GM12878 (cell line): ENCODE data around the gene FGD3.

Experiments
- BACH1 ChIP-seq: fragments of 450-650 bp; IDR thresholded peaks from 2 replicates; pipeline ENCODE4 v1.6.1; 2017; ENCODE audit warnings: mild to moderate bottlenecking, borderline replicate concordance
- FOS ChIP-seq: IDR thresholded peaks from 3 replicates; pipeline ENCODE4 v1.6.1; 2011; ENCODE audit warnings: borderline replicate concordance; ENCODE audit not compliant: insufficient read length; ENCODE audit errors: extremely low read depth
- HSF1 ChIP-seq: fragments of 150-350 bp; IDR thresholded peaks from 2 replicates; pipeline ENCODE4 v1.6.1; 2014; ENCODE audit warnings: mild to moderate bottlenecking, low read depth, low read length
- POLR2A ChIP-seq: IDR thresholded peaks from 2 replicates; pipeline ENCODE4 v1.6.1; 2011; ENCODE audit warnings: low read depth, mild to moderate bottlenecking, low read length
- REST ChIP-seq: IDR thresholded peaks from 2 replicates; pipeline ENCODE4 v1.6.1; 2012; ENCODE audit warnings: mild to moderate bottlenecking, low read depth, low read length
- SMC3 ChIP-seq: IDR thresholded peaks from 2 replicates; pipeline ENCODE4 v1.6.1; 2011; ENCODE audit warnings: low read length, improper control_type of control experiment, borderline replicate concordance
- TF ChIP-seq, protein P1 (sequence below), 3 experiments: IDR thresholded peaks in 2 of 3; conservative IDR thresholded peaks in 1 of 3; 2 replicates each; pipeline ENCODE4 v1.5.1; 2011; ENCODE audit warnings: low read depth in 3 of 3, low read length in 3 of 3, mild to moderate bottlenecking in 3 of 3, control low read depth in 2 of 3, moderate library complexity in 2 of 3, inconsistent platforms in 1 of 3, mixed read lengths in 1 of 3; ENCODE audit not compliant: control insufficient read depth in 2 of 3, insufficient read depth in 1 of 3; ENCODE audit errors: extremely low read depth in 1 of 3

GRCh38 chr9:93027750-93028149 lies 80.4 kb downstream of the FGD3 start:
- TF ChIP-seq, protein P1, sequence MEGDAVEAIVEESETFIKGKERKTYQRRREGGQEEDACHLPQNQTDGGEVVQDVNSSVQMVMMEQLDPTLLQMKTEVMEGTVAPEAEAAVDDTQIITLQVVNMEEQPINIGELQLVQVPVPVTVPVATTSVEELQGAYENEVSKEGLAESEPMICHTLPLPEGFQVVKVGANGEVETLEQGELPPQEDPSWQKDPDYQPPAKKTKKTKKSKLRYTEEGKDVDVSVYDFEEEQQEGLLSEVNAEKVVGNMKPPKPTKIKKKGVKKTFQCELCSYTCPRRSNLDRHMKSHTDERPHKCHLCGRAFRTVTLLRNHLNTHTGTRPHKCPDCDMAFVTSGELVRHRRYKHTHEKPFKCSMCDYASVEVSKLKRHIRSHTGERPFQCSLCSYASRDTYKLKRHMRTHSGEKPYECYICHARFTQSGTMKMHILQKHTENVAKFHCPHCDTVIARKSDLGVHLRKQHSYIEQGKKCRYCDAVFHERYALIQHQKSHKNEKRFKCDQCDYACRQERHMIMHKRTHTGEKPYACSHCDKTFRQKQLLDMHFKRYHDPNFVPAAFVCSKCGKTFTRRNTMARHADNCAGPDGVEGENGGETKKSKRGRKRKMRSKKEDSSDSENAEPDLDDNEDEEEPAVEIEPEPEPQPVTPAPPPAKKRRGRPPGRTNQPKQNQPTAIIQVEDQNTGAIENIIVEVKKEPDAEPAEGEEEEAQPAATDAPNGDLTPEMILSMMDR (IDR thresholded peaks at IDR 0.05 in 2 of 3, conservative IDR thresholded peaks at IDR 0.05 in 1 of 3; ENCODE audit: control insufficient read depth in 2 of 3, extremely low read depth in 1 of 3, insufficient read depth in 1 of 3, low read depth in 3 of 3, low read length in 3 of 3) = no peak
- no peak for TF ChIP-seq HSF1
- no peak for TF ChIP-seq FOS
- no peak for TF ChIP-seq POLR2A
- TF ChIP-seq REST = no peak
- TF ChIP-seq BACH1 = no peak
- no peak for TF ChIP-seq SMC3
